ENCODE measurements around the gene BCL2. TPM values are rescaled to one million over a fixed set of nuclear protein-coding genes. Genes with fewer than 3 reads are reported as not detected.
"Not testable (repeated sequence)": the region's sequence is repeated elsewhere in the genome, so short reads cannot be mapped to it uniquely, and the experiment has no call there.

Gene BCL2
- total RNA-seq, 1 donor from 2014 or later, result 4.9 TPM

DNA sequence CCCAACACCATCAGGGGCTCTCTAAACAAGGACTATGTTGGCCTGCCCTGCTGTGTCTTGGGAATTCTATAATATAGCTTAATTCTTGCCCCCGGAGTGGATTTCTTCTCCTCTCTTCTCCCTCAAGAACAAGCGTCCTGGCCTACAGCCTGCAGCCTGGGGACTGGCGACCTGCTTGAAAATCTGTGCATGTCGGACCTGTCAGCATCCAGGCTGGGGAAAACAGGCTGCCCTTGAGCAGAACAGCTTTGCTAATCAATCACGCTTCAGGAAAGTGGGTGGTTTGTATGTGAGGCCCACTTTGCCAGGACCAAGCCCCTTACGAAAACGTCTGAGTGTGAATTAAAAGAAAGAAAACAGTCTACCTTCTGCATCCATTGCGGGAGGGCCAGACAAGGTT lies 116.7 kb downstream of the BCL2 start:
- H3K36me3 ChIP-seq, result no peaks in the 10 kb centered on the region
- H3K9ac ChIP-seq, result no peak overlapping the region
- Mint-ChIP-seq H3K27ac (no peak overlapping the region), H3K9me3 (no peaks in the 10 kb centered on the region), H3K27me3 (ENCODE audit: insufficient read depth, low read depth) (peaks cover 4% of the 10 kb centered on the region), H3K4me3 (no peak overlapping the region), H3K36me3 (no peaks in the 10 kb centered on the region), H3K4me1 (peaks cover 19% of the 10 kb centered on the region)
- H3K4me2 ChIP-seq, result no peak overlapping the region
- H3K4me1 ChIP-seq, result no peaks in the 10 kb centered on the region
- no peak overlapping the region for H2AFZ ChIP-seq (replicated peaks)
- no peak overlapping the region for H3K4me3 ChIP-seq
- no peaks in the 10 kb centered on the region for H3F3A ChIP-seq (ENCODE audit: low read depth)
- H3K79me2 ChIP-seq (ENCODE audit: low read depth), result no peaks in the 10 kb centered on the region
- H3K9me3 ChIP-seq (ENCODE audit: low read depth), result no peaks in the 10 kb centered on the region
- no peaks in the 10 kb centered on the region for H3K27me3 ChIP-seq
- DNase-seq (ENCODE audit: low spot score), result no peak
- no peaks in the 10 kb centered on the region for H4K20me1 ChIP-seq (ENCODE audit: low read depth)
- H3K27ac ChIP-seq, result no peak overlapping the region
- TF ChIP-seq EZH2 (IDR thresholded peaks at IDR 0.05) (no peak), EZH2phosphoT487 (IDR thresholded peaks at IDR 0.05) (no peak)
- TF ChIP-seq, protein P1, sequence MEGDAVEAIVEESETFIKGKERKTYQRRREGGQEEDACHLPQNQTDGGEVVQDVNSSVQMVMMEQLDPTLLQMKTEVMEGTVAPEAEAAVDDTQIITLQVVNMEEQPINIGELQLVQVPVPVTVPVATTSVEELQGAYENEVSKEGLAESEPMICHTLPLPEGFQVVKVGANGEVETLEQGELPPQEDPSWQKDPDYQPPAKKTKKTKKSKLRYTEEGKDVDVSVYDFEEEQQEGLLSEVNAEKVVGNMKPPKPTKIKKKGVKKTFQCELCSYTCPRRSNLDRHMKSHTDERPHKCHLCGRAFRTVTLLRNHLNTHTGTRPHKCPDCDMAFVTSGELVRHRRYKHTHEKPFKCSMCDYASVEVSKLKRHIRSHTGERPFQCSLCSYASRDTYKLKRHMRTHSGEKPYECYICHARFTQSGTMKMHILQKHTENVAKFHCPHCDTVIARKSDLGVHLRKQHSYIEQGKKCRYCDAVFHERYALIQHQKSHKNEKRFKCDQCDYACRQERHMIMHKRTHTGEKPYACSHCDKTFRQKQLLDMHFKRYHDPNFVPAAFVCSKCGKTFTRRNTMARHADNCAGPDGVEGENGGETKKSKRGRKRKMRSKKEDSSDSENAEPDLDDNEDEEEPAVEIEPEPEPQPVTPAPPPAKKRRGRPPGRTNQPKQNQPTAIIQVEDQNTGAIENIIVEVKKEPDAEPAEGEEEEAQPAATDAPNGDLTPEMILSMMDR (IDR thresholded peaks at IDR 0.05), result no peak

DNA sequence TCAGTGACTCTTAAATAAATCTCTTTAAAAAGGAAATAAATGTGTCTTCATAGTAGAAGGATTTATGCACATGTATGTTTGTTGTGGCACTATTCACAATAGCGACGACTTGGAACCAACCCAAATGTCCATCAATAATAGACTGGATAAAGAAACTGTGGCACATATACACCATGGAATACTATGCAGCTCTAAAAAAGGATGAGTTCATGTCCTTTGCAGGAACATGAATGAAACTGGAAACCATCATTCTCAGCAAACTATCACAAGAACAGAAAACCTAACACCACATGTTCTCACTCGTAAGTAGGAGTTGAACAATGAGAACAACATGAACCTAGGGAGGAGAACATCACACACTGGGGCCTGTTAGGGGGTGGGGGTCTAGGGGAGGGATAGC lies 118.1 kb downstream of the BCL2 start:
- H3K4me1 ChIP-seq; H3F3A ChIP-seq (ENCODE audit: low read depth); H3K4me3 ChIP-seq; H3K4me3 Mint-ChIP-seq; H3K27ac Mint-ChIP-seq; H3K36me3 Mint-ChIP-seq; H3K9me3 Mint-ChIP-seq; H3K36me3 ChIP-seq; H3K27me3 Mint-ChIP-seq (ENCODE audit: insufficient read depth, low read depth); H3K9me3 ChIP-seq (ENCODE audit: low read depth); H3K4me2 ChIP-seq; H4K20me1 ChIP-seq (ENCODE audit: low read depth); H3K9ac ChIP-seq; H2AFZ ChIP-seq (replicated peaks); H3K79me2 ChIP-seq (ENCODE audit: low read depth); DNase-seq (ENCODE audit: low spot score); H3K27me3 ChIP-seq; H3K27ac ChIP-seq: not testable (repeated sequence)
- peaks cover 12% of the 10 kb centered on the region for H3K4me1 Mint-ChIP-seq

DNA sequence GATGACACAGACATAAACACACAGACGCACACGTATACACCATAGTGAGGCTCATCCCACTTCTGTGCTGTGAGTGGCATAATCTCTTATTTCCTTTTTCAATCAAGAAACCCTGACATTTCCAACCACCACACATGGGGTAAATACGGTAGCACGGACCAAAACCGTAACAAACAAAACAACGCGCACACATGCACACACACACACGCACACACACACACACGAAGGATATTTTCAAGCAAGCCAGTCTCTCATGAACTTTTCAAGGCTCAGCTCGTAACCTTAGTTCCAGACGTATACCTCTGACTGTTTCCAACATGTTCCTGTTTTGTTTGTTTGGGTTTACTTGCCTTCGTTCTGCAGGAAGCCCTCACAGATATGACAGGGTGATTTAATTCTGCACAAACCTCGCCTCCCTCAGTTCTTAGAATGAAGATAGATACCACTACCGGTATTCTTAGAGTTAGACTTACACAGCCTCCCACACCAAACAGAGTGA lies 119.8 kb downstream of the BCL2 start:
- no peak overlapping the region for H3K27ac ChIP-seq
- Mint-ChIP-seq H3K27me3 (ENCODE audit: insufficient read depth, low read depth) (peaks cover 2% of the 10 kb centered on the region), H3K27ac (no peak overlapping the region), H3K9me3 (no peaks in the 10 kb centered on the region), H3K4me3 (no peak overlapping the region), H3K36me3 (no peaks in the 10 kb centered on the region), H3K4me1 (peaks cover 2% of the 10 kb centered on the region)
- no peak overlapping the region for H3K9ac ChIP-seq
- H3K9me3 ChIP-seq (ENCODE audit: low read depth), result no peaks in the 10 kb centered on the region
- H3K79me2 ChIP-seq (ENCODE audit: low read depth), result no peaks in the 10 kb centered on the region
- no peaks in the 10 kb centered on the region for H3K27me3 ChIP-seq
- no peaks in the 10 kb centered on the region for H3F3A ChIP-seq (ENCODE audit: low read depth)
- H3K4me1 ChIP-seq, result no peaks in the 10 kb centered on the region
- H3K4me3 ChIP-seq, result no peak overlapping the region
- TF ChIP-seq, protein P1 (IDR thresholded peaks at IDR 0.05), result no peak
- TF ChIP-seq EZH2phosphoT487 (IDR thresholded peaks at IDR 0.05) (no peak), EZH2 (IDR thresholded peaks at IDR 0.05) (no peak)
- no peak for DNase-seq (ENCODE audit: low spot score)
- H4K20me1 ChIP-seq (ENCODE audit: low read depth), result no peaks in the 10 kb centered on the region
- H3K36me3 ChIP-seq, result no peaks in the 10 kb centered on the region
- no peak overlapping the region for H2AFZ ChIP-seq (replicated peaks)
- no peak overlapping the region for H3K4me2 ChIP-seq

DNA sequence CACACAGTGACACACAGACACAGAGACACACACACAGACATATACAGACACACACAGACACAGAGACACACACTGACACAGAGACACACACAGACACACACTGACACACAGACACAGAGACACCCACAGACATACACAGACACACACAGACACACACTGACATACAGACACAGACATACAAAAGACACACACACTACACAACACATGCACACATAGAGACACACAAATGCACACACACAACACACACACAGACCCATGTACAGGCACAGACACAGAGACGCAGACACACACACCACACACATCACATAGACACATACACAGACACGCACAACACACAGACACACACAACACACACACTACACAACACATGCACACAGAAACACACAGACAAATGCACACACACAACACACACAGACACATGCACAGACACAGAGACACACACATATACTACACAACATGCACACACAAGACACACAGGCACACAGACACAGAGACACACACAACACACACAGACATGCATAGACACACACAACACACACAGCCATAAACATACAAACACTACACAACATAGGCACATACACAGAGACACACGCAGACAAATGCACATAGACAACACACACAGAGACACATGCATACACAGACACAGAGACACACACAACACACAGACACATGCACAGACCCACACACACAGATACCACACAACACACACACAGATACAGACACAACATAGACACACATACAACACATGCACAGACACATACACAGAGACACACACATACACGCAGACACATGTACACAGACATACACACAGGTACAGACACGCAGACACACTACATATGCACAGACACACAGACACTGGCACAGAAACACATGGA lies 120.5 kb downstream of the BCL2 start:
- Histone ChIP-seq H3K79me2 (ENCODE audit: low read depth) (no peaks in the 10 kb centered on the region), H3K4me2 (no peak overlapping the region), H3K9me3 (ENCODE audit: low read depth) (no peaks in the 10 kb centered on the region), H3K9ac (no peak overlapping the region), H3K4me1 (no peaks in the 10 kb centered on the region), H3K27ac (no peak overlapping the region), H3K36me3 (no peaks in the 10 kb centered on the region), H2AFZ (replicated peaks) (no peak overlapping the region), H3F3A (ENCODE audit: low read depth) (no peaks in the 10 kb centered on the region), H3K27me3 (no peaks in the 10 kb centered on the region), H3K4me3 (no peak overlapping the region), H4K20me1 (ENCODE audit: low read depth) (no peaks in the 10 kb centered on the region)
- DNase-seq (ENCODE audit: low spot score), result no peak
- no peak overlapping the region for H3K27ac Mint-ChIP-seq
- H3K4me3 Mint-ChIP-seq, result no peak overlapping the region
- H3K27me3 Mint-ChIP-seq (ENCODE audit: insufficient read depth, low read depth), result no peaks in the 10 kb centered on the region
- H3K4me1 Mint-ChIP-seq, result peaks cover 2% of the 10 kb centered on the region
- H3K9me3 Mint-ChIP-seq, result no peaks in the 10 kb centered on the region
- no peak for TF ChIP-seq EZH2 (IDR thresholded peaks at IDR 0.05)
- TF ChIP-seq, protein P1 (IDR thresholded peaks at IDR 0.05), result no peak
- TF ChIP-seq EZH2phosphoT487 (IDR thresholded peaks at IDR 0.05), result no peak
- no peaks in the 10 kb centered on the region for H3K36me3 Mint-ChIP-seq
